ENCODE data around the gene KDM2B. TPM values are rescaled to one million over a fixed set of nuclear protein-coding genes. Genes with fewer than 3 reads are reported as not detected.
A peak's percentile ranks its signal among the peaks of the same experiment; 100 is the strongest.

KDM2B gene
- total RNA-seq, 1 donor from 2014 or later, result 36.8 TPM

DNA sequence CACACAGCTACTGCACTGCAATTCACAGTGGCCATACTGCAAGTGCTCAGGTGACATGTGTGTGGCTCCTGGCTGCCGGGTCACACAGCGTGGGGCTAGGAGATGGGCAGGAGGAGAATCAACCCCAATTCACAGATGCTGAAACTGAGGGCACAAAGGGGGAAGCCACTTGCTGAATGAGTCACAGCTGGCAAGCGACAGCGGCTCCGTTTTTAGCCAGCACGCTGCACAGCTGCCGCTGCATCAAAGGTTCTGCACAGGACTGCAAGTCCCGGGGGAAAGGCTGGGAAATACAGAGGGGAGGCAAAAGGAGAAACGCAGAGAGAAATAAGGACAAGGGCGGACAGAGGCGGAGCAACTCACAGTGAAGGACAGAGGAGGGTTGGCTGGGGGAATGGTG, 57.9 kb downstream of the KDM2B start:
- TF ChIP-seq, protein P1, sequence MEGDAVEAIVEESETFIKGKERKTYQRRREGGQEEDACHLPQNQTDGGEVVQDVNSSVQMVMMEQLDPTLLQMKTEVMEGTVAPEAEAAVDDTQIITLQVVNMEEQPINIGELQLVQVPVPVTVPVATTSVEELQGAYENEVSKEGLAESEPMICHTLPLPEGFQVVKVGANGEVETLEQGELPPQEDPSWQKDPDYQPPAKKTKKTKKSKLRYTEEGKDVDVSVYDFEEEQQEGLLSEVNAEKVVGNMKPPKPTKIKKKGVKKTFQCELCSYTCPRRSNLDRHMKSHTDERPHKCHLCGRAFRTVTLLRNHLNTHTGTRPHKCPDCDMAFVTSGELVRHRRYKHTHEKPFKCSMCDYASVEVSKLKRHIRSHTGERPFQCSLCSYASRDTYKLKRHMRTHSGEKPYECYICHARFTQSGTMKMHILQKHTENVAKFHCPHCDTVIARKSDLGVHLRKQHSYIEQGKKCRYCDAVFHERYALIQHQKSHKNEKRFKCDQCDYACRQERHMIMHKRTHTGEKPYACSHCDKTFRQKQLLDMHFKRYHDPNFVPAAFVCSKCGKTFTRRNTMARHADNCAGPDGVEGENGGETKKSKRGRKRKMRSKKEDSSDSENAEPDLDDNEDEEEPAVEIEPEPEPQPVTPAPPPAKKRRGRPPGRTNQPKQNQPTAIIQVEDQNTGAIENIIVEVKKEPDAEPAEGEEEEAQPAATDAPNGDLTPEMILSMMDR (IDR thresholded peaks at IDR 0.05), result no peak
- DNase-seq (no peak), ATAC-seq (no peak)
- peaks cover 35% of the 10 kb centered on the region for H3K36me3 ChIP-seq
- no peak overlapping the region for H3K27ac ChIP-seq
- intact Hi-C loops (cut with DNase I), result no loop called here
- no peak overlapping the region for H3K4me3 ChIP-seq
- H3K4me1 ChIP-seq, result peaks cover 12% of the 10 kb centered on the region
- H3K9me3 ChIP-seq, result no peaks in the 10 kb centered on the region
- H3K27me3 ChIP-seq (ENCODE audit: low read depth), result no peaks in the 10 kb centered on the region

DNA sequence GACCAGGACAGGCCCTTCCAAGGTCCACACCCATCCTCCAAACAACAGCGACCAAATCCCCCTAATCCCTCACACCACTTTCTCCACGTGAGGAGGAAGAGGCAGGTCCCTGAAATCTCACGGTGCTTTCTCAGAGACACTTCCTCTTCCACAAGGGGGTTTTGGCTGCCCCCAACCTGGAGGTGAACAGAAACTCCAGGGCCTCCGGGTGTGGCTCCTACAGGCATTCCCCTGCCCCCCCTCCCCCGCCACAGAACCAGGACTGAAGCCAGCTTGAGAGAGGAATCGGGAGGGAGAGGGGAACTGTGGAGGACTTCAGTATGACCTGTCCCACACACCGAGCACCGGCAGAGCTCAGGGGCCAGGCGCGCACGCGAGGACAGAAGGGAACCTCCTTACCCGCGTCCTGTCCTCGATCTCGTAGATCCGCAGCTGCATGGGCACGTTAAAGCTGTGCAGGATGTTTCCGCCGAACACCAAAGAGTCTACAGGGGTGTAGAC, 60.2 kb downstream of the KDM2B start:
- TF ChIP-seq, protein P1 (IDR thresholded peaks at IDR 0.05), result no peak
- Histone ChIP-seq H3K36me3 (peaks cover 27% of the 10 kb centered on the region), H3K9me3 (no peaks in the 10 kb centered on the region), H3K4me1 (peaks cover 12% of the 10 kb centered on the region), H3K27ac (peak overlapping the region; percentile 62), H3K27me3 (ENCODE audit: low read depth) (no peaks in the 10 kb centered on the region), H3K4me3 (no peak overlapping the region)
- intact Hi-C loops (cut with DNase I), result no loop called here
- ATAC-seq (peak; percentile 61 to 78), DNase-seq (no peak)

DNA sequence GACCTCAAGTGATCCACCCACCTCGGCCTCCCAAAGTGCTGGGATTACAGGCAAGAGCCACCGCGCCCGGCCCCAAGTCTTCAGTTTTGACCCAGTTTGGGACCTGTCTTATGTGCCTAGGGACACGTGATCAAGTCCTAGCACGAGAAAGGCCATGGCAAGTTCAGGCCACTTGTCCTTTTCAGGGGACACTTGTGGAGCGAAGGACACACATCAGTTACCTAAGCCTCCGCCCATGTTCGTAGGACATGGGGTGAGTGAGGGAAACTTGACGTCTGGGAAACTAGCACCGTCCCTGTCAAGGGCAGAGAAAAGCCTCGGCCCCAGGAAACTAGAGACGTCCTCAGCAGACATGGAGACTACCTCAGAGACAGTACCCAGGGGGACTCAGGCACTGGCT, 60.7 kb downstream of the KDM2B start:
- intact Hi-C loops (cut with DNase I), result no loop called here
- TF ChIP-seq, protein P1 (IDR thresholded peaks at IDR 0.05), result no peak
- Histone ChIP-seq H3K4me3 (no peak overlapping the region), H3K27me3 (ENCODE audit: low read depth) (no peaks in the 10 kb centered on the region), H3K36me3 (peaks cover 22% of the 10 kb centered on the region), H3K9me3 (no peaks in the 10 kb centered on the region), H3K4me1 (peaks cover 12% of the 10 kb centered on the region), H3K27ac (peak overlapping the region; percentile 62)
- ATAC-seq (peak; percentile 69), DNase-seq (no peak)

DNA sequence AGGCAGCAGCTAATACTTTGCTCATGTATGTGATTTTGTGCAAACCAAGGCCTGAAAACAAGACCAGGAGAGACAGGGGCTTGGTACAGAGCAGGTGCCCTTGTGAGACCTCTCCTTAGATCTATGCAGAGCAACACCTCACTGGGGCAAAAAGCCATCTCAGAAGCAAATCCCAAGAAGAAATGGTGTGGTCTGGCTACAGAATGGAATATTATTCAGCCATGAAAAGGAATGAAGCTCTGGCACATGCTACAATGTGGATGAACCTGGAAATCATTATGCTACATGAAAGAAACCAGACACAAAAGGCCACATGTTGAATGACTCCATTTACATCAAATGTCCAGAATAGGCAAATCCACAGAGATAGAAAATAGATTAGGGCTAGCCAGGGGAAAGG, 61.6 kb downstream of the KDM2B start:
- Histone ChIP-seq H3K27me3 (ENCODE audit: low read depth) (no peaks in the 10 kb centered on the region), H3K27ac (no peak overlapping the region), H3K4me1 (peaks cover 12% of the 10 kb centered on the region), H3K36me3 (peaks cover 17% of the 10 kb centered on the region), H3K4me3 (no peak overlapping the region), H3K9me3 (no peaks in the 10 kb centered on the region)
- ATAC-seq (no peak), DNase-seq (no peak)
- TF ChIP-seq, protein P1 (IDR thresholded peaks at IDR 0.05), result no peak
- intact Hi-C loops (cut with DNase I), result no loop called here

DNA sequence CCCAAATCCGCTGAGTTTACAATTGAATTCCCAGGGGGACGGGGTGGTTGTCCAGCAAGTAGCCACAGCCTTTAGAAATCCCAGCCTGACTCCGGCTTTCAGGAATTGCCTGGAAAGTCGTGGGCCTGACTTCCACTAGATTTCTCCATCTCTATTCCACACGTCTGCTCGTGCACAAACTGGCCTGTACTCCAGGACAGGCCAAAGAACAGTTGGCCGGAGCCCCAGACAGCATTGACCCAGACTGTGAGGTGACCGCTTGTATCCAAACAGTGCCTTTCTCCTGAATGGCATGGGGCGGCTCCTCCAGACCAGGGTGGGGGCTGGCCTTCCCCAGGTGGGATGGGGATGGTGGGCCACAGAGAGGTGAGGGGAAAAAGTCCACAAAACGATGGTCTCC, 62.2 kb downstream of the KDM2B start:
- no peaks in the 10 kb centered on the region for H3K27me3 ChIP-seq (ENCODE audit: low read depth)
- no peak overlapping the region for H3K27ac ChIP-seq
- peaks cover 17% of the 10 kb centered on the region for H3K36me3 ChIP-seq
- DNase-seq, result no peak
- peaks cover 12% of the 10 kb centered on the region for H3K4me1 ChIP-seq
- ATAC-seq, result no peak
- TF ChIP-seq, protein P1 (IDR thresholded peaks at IDR 0.05), result no peak
- intact Hi-C loops (cut with DNase I), result no loop called here
- H3K4me3 ChIP-seq, result no peak overlapping the region
- no peaks in the 10 kb centered on the region for H3K9me3 ChIP-seq

Measured in lower lobe of right lung (tissue), 2 donors.